ENCODE measurements around the gene TOR1B.

Gene TOR1B

GRCh38 chr9:129826759-129827158, 23.8 kb downstream of the TOR1B start:
- no peak for DNase-seq (ENCODE audit: low read depth)
- TF ChIP-seq CTCF (IDR thresholded peaks at IDR 0.05; ENCODE audit: insufficient read depth, low read depth, low read length, missing control alignments): no peak
- H3K4me3 ChIP-seq (ENCODE audit: low read length): no peak overlapping the region

GRCh38 chr9:129828051-129828450, 25.1 kb downstream of the TOR1B start:
- DNase-seq (ENCODE audit: low read depth): no peak
- TF ChIP-seq CTCF (IDR thresholded peaks at IDR 0.05; ENCODE audit: insufficient read depth, low read depth, low read length, missing control alignments): no peak
- H3K4me3 ChIP-seq (ENCODE audit: low read length): no peak overlapping the region

- no peak for DNase-seq (ENCODE audit: low read depth)
- no peak overlapping the region for H3K4me3 ChIP-seq (ENCODE audit: low read length)
- TF ChIP-seq CTCF (IDR thresholded peaks at IDR 0.05; ENCODE audit: insufficient read depth, low read depth, low read length, missing control alignments): no peak
Observed at GRCh38 chr9:129828969-129829368, 26.0 kb downstream of the TOR1B start.

- DNase-seq (ENCODE audit: low read depth): peak; percentile 29
- no peak for TF ChIP-seq CTCF (IDR thresholded peaks at IDR 0.05; ENCODE audit: insufficient read depth, low read depth, low read length, missing control alignments)
- no peak overlapping the region for H3K4me3 ChIP-seq (ENCODE audit: low read length)
Observed at GRCh38 chr9:129832982-129833381, 30.0 kb downstream of the TOR1B start.

GRCh38 chr9:129834489-129835127, 31.6 kb downstream of the TOR1B start:
- H3K4me3 ChIP-seq (ENCODE audit: low read length): peak overlapping the region; percentile 91
- no peak for DNase-seq (ENCODE audit: low read depth)
- TF ChIP-seq CTCF (IDR thresholded peaks at IDR 0.05; ENCODE audit: insufficient read depth, low read depth, low read length, missing control alignments): no peak

- no peak for TF ChIP-seq CTCF (IDR thresholded peaks at IDR 0.05; ENCODE audit: insufficient read depth, low read depth, low read length, missing control alignments)
- peak within 1 kb of the TSS; percentile 91 for H3K4me3 ChIP-seq (ENCODE audit: low read length)
Observed at GRCh38 chr9:129835128-129835859, 32.3 kb downstream of the TOR1B start, which contains the start of the genes C9orf78 and USP20. TSS of gene C9orf78 (minus strand) at chr9:129835275. CDS start at chr9:129835221, 54 bp downstream. TSS of gene USP20 (plus strand) at chr9:129835458. CDS start at chr9:129852556, 17,098 bp downstream.

More at GRCh38 chr9:129835128-129835859, 32.3 kb downstream of the TOR1B start, which contains the start of the genes C9orf78 and USP20:
- peak; percentile 97 for DNase-seq (ENCODE audit: low read depth)

Data from epithelial cell of esophagus (primary cell).